NCI-H510A treated with DMSO at 0.1 percent for 48 hours (cell line): Measurements from ENCODE around the gene TNNI3.
"Not testable (repeated sequence)": the region's sequence is repeated elsewhere in the genome, so short reads cannot be mapped to it uniquely, and the experiment has no call there.

ENCODE experiments used
- DNase-seq: peaks from one replicate; lab custom pipeline; 2025; lab: John Stamatoyannopoulos, UW

TNNI3 gene

DNA sequence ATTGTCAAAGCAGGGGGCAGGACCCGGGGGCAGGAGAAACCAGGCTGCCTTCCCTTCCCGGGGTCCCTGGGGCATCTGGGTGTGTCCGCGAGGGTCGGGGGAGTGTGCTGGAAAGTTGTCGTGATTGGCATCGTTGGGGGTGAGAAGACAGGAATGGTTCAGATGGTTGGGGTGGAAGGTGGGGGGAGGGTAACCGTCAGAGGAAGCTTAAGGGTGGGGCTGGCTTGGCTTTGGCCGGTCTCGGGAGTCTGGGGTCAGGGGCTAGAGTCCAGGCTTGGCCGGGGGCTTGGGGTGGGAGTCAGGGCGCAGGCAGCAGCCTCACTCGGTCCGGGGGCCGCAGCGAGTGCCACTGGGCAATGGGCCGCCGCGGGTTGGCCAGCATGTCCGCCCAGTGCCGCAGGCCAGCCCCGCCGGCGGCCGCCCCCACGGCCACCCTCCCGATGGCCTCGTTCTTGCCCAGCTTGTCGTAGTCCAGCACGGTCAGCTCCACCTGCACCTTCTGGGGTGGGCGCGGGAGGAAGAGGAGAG is 15.7 kb upstream of the TNNI3 start:
- DNase-seq = no peak

DNA sequence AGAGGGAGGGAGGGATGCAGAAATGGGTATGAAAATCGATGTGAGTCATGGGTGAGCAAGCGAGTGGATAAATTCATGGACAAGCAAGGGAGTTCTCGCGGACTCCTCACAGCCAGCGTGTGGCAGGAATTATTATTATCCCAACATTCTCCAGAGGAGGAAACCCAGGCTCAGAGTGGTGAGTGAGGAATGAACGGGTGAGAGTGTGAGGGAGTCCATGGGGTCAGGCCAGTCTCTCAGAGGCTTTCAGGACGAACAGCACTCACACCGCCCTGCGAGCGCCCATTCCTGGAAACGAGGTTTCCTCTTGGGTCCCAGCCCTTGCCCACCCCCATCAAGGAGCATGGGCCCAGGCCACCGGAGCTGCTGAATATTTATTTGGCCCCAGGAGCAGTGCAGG is 15.2 kb upstream of the TNNI3 start:
- DNase-seq = no peak

DNA sequence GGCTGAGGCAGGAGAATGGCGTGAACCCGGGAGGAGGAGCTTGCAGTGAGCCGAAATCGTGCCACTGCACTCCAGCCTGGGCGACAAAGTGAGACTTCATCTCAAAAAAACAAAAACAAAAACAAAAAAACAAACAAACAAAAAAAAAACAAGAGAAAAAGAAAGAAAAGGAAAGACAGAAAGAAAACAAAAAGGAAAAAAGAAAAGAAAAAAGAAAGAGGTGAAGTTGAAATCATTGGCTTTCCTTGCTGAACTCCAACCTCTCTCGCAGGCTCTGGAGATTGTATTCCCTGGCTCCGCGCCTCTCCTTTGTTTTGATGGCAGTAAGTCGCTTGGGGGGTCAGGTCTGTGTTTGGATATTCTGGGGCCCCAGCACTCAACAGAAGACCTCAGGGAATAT is 14.8 kb upstream of the TNNI3 start:
- DNase-seq = not testable (repeated sequence)

DNA sequence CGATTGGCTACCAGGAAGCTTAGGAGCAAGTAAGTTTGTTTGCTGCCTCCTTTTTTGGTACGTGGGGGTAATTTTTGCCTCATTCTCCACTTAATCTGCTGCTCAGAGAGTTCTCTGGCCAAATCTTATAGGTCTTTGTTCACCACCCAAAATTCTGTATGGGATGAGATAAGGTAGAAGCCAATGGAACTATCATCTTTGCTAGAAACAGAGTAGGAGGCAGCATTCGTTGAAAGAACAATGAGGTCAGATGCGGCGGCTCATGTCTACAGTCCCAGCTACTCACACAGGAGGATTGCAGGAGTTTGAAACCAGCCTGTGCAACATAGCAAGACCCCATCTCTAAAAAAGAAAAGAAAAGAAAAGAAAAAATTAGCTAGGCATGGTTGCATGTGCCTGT is 13.9 kb upstream of the TNNI3 start:
- DNase-seq = no peak

GRCh38 chr19:55169136-55169535 is 11.6 kb upstream of the TNNI3 start:
- no peak for DNase-seq

DNA sequence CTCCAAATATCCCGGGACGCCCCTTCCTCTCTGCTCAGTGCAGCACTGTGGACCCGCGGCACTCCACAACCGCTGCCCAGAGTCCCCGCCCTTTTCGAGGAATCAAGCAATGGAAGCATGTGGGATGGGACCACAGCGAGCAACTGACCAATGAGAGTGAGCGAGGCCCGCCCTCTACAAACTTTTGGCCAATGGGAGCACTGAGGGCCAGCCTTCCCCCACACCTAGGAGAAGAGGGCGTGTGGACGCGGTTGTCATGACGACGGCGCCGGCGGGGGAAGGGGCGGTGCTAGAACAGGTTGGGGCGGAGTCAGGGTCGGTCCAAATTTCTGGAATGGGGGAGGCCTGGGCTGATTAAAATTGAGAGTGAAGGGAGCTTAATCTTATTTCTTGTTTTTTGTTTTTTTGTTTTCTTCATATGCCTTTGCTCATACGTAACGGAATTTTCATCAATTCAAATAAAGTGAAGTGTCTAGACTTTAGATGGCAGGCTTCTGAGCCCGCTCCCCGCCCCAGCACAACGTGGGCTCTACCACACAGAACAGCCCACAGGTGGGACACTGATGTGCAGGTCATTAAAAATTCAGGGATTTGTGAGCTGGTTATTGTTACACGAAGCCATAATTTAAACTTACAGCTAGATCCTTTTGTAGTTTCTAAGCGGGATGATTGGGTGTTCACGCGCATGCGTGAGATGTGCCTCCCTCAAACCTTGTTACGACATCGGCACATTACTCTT is 9.2 kb upstream of the TNNI3 start, which contains the start of gene DNAAF3:
TSS of gene DNAAF3 (minus strand) at position 84 of the 739 bp plus-strand sequence. CDS start 200 bp downstream, outside the sequence.
- peak; percentile 94 for DNase-seq

- peak; percentile 91 for DNase-seq
These were observed 8.5 kb upstream of the TNNI3 start for GRCh38 chr19:55165952-55166529.

DNA sequence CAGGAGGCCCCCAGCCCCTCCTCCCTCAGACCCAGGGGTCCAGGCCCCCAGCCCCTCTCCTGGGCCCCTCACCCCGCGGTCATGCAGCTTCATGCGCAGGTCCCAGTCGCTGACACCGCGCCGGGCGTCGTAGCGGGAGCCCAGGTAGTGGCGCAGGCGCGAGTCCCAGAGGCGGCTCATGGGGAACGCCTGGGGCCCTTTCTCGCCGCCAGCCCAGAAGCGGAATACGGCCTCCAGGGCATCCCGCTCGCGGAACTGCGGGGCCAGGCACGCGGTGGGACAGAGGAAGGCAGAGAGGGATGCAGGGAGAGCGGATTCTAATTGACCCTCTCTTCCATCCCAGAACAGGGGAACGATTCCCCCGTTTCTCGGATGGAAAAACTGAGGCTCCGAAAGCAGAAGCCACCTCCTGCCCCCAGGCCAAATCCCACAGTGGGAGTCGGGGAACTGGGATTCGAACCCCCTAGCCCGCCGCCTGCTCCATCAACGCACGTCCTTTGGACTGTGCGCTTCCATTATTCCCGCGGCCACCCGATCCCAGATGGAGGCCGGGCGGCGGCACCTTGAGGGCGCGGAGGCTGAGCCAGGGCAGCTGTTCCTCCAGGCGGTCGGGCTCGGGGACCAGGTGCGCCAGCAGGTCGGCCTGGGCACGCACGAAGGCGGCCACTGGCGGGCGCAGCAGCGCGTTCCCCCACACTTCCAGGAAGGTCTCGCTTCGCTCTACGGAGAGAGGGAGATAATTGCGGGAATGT is 4.2 kb upstream of the TNNI3 start:
- DNase-seq = no peak

DNA sequence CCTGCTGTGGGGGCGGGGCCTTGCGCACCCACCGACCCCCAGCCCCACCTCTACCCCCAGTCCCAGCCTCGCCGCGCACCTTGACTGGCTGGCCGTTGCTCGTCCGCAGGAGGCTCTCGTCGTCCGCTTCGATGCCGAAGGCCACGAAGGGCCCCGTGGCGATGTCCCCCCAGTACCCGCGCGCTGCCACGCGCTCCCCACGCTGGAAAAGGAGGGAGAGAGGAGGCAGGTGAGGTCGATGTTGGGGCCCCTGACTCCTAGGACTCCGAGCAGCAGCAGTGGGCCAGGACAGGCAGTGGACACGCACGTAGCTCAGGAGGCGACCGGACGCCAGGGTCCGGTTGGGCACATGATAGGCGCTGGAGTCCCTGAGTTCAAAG is 3.4 kb upstream of the TNNI3 start:
- DNase-seq = no peak

GRCh38 chr19:55160128-55160985 is 2.8 kb upstream of the TNNI3 start:
- peak; percentile 96 for DNase-seq

DNA sequence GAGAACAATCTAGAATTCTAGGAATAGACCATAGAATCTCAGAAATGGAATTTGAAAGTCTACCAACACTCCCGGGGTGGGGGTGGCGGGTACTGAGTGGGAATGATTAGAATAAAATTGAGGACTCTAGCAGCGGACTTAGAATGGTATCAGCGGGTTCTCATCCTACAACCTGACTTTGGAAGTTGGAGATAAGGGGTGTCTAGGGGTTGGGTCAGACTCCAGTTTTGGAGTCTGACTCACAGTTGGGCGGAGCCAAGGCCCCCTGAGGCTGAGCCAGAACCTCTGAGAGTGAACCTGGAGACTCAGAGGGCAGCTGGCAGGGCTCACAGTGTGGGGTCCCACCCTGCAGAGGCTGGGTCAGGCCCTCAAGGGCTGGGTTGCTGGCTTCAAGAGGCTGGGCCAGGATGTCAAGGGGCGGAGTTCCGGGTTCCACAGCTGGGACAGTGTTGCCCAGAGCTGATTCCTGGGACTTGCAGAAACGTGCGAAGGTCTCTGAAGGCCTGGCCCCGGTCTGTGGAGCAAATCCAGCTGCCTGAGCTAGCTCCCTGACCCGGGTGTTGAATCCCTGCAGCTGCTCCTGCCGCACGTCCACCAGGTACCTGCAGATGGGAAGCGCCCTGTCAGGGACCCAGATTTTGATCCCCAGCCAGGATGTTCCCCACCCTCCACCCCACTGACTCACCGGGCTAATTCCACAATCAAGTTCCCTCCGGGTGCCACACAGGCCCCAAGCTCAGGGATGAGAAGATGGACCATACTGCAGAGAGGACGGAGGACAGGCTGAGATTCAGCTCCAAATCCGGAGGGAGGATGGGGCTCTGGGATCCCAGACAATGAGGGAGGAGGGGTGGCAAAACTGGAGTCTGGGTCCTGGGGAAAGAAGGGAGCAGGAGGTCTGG is 1.6 kb upstream of the TNNI3 start:
- DNase-seq = no peak

DNA sequence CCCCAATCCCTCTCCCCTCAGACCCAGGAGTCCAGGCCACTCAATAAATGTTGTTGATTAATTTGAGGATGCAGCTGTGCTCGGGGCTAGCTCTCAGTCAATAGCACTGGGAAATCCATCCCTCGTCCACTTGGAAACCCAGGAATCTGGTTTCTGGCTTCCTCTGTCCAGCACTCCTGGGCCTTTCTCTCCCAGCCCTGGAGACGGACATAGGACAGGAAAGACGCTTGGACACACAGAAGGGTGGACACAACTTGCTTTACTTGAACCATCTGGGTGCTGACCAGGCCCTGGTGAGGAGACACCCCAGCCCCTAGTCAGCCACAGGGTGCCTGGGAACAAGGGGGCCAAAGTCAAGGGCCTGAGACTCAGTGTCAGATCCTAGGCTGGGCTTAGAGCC is 891 bp upstream of the TNNI3 start:
- no peak for DNase-seq

DNA sequence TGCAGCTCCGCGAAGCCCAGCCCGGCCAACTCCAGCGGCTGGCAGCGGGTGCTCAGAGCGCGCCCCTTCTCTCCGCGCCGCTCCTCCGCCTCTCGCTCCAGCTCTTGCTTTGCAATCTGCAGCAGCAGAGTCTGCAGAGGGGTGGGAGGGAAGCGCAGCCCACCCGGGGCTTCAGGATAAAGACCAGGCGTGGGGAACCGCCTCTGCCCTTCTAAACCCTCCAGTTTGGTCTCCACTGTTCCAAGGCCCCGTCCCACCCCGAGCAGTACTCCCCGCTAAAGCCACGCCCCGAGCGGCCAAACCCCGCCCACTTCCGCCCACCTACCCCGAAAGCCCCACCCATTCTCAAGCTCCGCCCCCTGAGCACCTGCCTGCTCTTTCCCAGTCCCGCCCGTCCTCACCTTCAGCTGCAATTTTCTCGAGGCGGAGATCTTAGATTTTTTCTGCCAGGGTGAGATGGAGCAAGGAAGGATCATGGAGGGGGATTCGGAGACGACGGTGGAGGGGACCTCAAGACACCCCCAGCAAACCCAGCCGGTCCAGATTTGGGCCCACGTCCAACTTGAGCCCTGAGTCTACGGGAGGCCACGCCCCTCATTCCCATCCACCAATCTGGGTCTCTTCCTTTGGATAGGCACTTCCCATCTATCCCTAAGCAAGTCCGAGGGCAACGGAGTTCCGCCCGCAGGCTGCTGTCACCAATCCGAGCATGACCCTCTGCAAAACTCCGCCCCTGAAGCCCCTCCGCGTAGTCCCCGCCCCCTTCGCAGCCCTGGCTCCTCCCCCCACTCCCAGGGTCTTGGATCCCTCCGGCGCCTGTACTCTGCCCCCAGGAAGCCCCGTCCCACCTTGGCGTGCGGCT is 1.1 kb downstream of the TNNI3 start:
- no peak for DNase-seq

- DNase-seq = not testable (repeated sequence)
These were observed 1.7 kb downstream of the TNNI3 start for GRCh38 chr19:55155784-55156183.

GRCh38 chr19:55153652-55154264 is 3.8 kb downstream of the TNNI3 start:
- no peak for DNase-seq

DNA sequence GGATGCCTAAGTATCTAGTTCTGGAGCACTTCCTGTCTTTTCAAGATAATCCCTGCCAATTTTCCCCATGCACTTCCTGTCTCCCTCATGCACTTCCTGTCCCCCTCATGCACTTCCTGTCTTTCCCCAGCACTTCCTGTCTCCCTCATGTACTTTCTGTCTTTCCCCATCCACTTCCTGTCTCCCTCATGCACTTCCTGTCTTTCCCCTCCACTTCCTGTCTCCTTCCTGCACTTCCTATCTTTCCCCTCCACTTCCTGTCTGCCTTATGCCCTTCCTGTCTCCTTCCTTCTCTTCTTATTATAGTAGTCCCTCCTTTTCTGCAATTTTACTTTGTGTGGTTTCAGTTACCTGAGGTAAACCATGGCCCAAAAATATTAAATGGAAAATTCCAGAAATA is 5.5 kb downstream of the TNNI3 start:
- no peak for DNase-seq

GRCh38 chr19:55149078-55150003 is 8.2 kb downstream of the TNNI3 start, which contains the start of gene TNNT1:
TSS of gene TNNT1 (minus strand) at chr19:55149206. CDS start at chr19:55147157, 2,049 bp downstream.
- DNase-seq = no peak
